ENCODE measurements around the gene USP32. TPM values are rescaled to one million over a fixed set of nuclear protein-coding genes. Genes with fewer than 3 reads are reported as not detected.
"Not testable (repeated sequence)": the region's sequence is repeated elsewhere in the genome, so short reads cannot be mapped to it uniquely, and the experiment has no call there.

The USP32 gene
- polyA plus RNA-seq, 4 donors = 38.1 to 47.9 (median 41.4) TPM

- DNase-seq (ENCODE audit: low read depth in 4 of 4, low spot score in 2 of 4) = no peak
Measured at GRCh38 chr17:60248618-60249289, 143.2 kb downstream of the USP32 start.

DNA sequence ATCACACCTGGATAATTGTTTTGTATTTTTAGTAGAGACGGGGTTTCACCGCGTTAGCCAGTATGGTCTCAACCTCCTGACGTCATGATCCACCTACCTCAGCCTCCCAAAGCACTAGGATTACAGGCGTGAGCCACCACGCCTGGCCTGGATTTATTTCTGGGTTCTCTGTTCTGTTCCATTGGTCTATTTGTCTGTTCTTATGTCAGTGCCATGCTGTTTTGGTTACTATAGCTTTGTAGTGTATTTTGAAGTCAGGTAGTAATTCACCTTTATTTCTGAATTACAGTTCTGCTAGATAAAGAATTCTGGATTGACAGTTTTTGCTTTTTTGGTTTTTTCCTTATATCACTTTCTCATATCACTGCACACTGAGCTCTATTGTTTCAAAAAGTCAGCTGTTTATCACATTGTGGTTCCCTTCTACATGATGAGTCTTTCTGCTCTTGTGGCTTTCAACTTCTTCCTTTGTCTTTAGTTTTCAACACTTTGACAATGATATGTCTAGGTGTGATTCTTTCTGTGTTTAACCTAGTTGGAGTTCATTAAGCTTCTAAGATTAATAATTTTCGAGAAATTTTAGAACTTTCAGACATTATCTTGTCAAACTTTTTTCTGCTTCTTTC is 144.0 kb downstream of the USP32 start:
- no peak for DNase-seq (ENCODE audit: low read depth in 4 of 4, low spot score in 2 of 4)

- DNase-seq (ENCODE audit: low read depth in 4 of 4, low spot score in 2 of 4) = no peak
Measured at GRCh38 chr17:60244656-60245055, 147.3 kb downstream of the USP32 start.

DNA sequence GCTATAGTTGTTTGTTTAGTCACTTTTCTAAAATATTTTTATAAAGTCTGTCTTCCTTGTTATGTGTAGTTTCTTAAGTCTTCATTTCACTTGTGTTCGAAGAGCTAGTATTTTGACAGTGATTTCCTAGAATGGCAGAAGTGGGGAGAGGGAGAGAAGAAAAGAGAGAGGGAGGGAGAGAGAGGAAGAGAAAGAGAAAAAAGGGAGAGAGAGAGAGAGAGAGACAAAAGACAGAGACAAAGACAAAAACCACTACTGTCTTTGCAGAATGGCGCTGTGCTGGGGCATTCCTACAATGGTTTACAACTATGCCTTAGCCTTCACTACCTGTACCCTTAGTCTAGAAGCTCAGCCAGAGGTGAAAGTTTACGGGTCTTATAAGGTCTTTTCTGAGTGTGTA is 151.6 kb downstream of the USP32 start:
- no peak for DNase-seq (ENCODE audit: low read depth in 4 of 4, low spot score in 2 of 4)

- no peak for DNase-seq (ENCODE audit: low read depth in 4 of 4, low spot score in 2 of 4)
Measured at GRCh38 chr17:60231691-60232090, 160.2 kb downstream of the USP32 start.

DNA sequence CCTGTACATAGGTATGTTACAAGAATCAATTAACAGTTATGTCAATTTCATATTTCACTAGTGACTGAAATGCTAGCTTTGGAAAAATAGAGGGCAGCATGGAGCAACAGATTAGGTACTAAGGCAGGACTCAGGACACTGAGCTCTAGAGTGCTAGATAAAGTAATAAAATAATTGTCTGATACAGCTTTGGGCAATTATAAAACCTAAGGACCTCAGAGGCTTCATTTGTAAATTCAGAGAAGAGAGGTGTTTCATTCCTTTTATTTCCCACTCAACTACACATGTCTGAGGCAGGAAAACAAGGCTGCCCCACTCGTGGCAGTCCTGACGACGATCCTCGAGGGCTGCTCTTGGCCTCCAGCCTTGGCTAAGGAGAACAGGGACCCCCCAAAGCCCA is 160.7 kb downstream of the USP32 start:
- DNase-seq (ENCODE audit: low read depth in 4 of 4, low spot score in 2 of 4) = no peak

GRCh38 chr17:60230358-60230757 is 161.6 kb downstream of the USP32 start:
- DNase-seq (ENCODE audit: low read depth in 4 of 4, low spot score in 2 of 4) = no peak

DNA sequence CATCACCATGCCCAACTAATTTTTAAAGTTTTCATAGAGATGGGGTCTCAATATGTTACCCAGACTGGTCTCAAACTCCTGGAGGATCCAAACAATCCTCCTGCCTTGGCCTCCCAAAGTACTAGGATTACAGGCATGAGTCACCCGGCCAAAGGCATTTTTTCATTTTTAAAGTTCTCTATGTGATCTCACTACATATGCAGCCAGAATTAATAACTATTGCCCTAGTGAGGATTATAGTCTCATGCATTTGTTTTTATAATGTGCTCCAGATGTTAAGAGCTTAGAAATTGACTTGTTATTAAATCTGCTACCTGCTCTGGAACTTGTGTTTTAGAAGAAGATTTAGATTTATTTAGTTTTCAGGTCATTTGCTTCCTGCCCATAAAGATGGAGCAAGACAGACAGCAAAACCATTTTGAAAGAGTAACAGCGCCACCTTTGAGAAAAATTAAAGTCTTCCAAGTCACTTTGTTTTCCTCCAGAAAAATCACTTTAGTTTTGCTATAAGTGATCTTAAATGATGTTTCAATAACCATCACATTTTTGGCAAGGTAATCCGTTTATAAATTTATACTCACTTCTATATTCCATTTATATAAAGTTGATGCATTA is 162.6 kb downstream of the USP32 start:
- DNase-seq (ENCODE audit: low read depth in 4 of 4, low spot score in 2 of 4) = no peak

DNA sequence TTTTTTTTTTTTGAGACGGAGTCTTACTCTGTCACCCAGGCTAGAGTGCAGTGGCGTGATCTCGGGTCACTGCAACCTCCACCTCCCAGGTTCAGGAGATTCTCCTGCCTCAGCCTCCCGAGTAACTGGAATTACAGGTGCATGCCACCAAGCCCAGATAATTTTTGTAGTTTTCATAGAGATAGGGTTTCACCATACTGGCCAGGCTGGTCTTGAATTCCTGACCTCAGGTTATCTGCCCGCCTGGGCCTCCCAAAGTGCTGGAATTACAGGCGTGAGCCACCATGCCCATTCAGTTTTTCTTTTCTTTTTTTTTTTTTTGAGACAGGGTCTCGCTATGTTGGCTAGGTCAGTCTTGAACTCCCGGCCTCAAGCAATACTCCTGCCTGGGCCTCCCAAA is 164.7 kb downstream of the USP32 start:
- DNase-seq (ENCODE audit: low read depth in 4 of 4, low spot score in 2 of 4) = not testable (repeated sequence)

- DNase-seq (ENCODE audit: low read depth in 4 of 4, low spot score in 2 of 4) = no peak
Measured at GRCh38 chr17:60224064-60224463, 167.9 kb downstream of the USP32 start.

- no peak for DNase-seq (ENCODE audit: low read depth in 4 of 4, low spot score in 2 of 4)
Measured at GRCh38 chr17:60223456-60223855, 168.5 kb downstream of the USP32 start.

GRCh38 chr17:60218774-60219173 is 173.2 kb downstream of the USP32 start:
- DNase-seq (ENCODE audit: low read depth in 4 of 4, low spot score in 2 of 4) = not testable (repeated sequence)

- not testable (repeated sequence) for DNase-seq (ENCODE audit: low read depth in 4 of 4, low spot score in 2 of 4)
Measured at GRCh38 chr17:60215895-60216294, 176.0 kb downstream of the USP32 start.

GRCh38 chr17:60211282-60211681 is 180.7 kb downstream of the USP32 start:
- not testable (repeated sequence) for DNase-seq (ENCODE audit: low read depth in 4 of 4, low spot score in 2 of 4)

- DNase-seq (ENCODE audit: low read depth in 4 of 4, low spot score in 2 of 4) = not testable (repeated sequence)
Measured at GRCh38 chr17:60208302-60208701, 183.6 kb downstream of the USP32 start.

- not testable (repeated sequence) for DNase-seq (ENCODE audit: low read depth in 4 of 4, low spot score in 2 of 4)
Measured at GRCh38 chr17:60205782-60206181, 186.2 kb downstream of the USP32 start.

GRCh38 chr17:60198630-60199029 is 193.3 kb downstream of the USP32 start:
- DNase-seq (ENCODE audit: low read depth in 4 of 4, low spot score in 2 of 4) = not testable (repeated sequence)

DNA sequence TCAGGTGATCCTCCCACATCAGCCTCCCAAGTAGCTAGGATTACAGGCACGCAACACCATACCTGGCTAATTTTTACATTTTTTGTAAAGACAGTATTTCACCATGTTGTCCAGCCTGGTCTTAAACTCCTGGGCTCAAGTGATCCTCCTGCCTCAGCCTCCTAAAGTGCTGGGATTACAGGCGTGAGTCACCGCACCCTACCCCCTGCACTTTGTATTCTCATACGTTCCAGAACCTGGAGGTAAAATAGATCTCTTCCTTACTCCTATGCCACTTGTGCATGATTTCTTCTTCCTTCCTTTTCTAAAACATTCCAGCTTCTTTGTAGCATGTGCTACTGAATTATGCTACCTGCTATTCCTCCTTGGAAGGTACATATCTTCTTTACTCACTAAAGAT is 197.8 kb downstream of the USP32 start:
- DNase-seq (ENCODE audit: low read depth in 4 of 4, low spot score in 2 of 4) = not testable (repeated sequence)

DNA sequence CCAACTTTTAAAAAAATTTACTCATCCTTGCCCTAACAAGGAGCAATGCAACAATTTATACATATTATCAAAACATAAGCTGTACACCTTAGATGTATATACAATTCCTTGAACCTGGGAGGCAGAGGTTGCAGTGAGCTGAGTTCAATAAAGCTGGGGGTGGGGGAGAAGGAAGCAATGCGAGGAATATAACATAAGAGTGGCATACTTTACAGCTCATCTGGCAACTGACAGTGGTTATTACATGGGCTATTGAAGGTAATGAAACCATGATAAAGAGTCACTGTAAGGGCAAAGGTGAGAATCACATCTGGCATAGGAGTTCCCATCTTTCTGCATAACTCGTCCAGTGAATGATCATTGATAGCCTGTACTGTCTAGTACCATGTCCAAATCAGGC is 198.5 kb downstream of the USP32 start:
- no peak for DNase-seq (ENCODE audit: low read depth in 4 of 4, low spot score in 2 of 4)

DNA sequence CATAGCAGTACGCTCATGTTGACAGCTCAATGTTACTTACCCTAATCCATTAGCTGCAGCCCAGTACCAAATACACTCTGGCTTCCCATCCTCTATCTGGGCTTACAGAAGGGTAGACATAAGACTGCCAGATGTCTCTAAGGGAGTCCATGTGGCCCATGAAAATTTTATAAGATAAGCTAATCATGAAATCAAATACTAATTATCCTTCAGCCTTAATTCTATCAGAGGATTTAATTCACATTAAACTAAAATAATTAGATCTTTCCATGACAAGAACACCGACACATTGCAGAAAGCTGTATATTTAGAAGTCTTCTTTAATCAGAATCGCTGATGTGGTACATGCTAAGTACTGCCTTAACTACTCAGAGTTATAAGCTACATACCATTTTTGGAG is 198.9 kb downstream of the USP32 start:
- DNase-seq (ENCODE audit: low read depth in 4 of 4, low spot score in 2 of 4) = not testable (repeated sequence)

GRCh38 chr17:60190032-60190431 is 201.9 kb downstream of the USP32 start:
- not testable (repeated sequence) for DNase-seq (ENCODE audit: low read depth in 4 of 4, low spot score in 2 of 4)

GRCh38 chr17:60188759-60189158 is 203.2 kb downstream of the USP32 start:
- no peak for DNase-seq (ENCODE audit: low read depth in 4 of 4, low spot score in 2 of 4)

All from left renal cortex interstitium (tissue), 4 donors.